Thyroid gland (tissue), 4 donors: ENCODE data around the gene SHC3.

Source experiments
- CTCF ChIP-seq, 6 experiments: fragments of 200-600 bp in 3 of 6; fragments of 450-650 bp in 3 of 6; sonication (generic) in 3 of 6; IDR thresholded peaks; one replicate each; pipeline ENCODE4 v1.5.1; 2016 to 2019; ENCODE audit warnings: antibody characterized with exemption in 6 of 6, mild to moderate bottlenecking in 2 of 6, inconsistent platforms in 1 of 6, moderate library complexity in 1 of 6
- POLR2A ChIP-seq, 2 donors: fragments of 450-650 bp; IDR thresholded peaks; one replicate each; pipeline ENCODE4 v1.6.1; 2017; ENCODE audit warnings: antibody characterized with exemption in 2 of 2, mild to moderate bottlenecking in 2 of 2, moderate library complexity in 1 of 2

- TF ChIP-seq CTCF (IDR thresholded peaks at IDR 0.05) (no peak), POLR2A (IDR thresholded peaks at IDR 0.05) (no peak)
Measured at GRCh38 chr9:89144238-89144637, 34.4 kb downstream of the SHC3 start.
